H7 (cell line): ENCODE results near the gene EEF1G. TPM values are rescaled to one million over a fixed set of nuclear protein-coding genes. Genes with fewer than 3 reads are reported as not detected.
"Not testable (repeated sequence)": the region's sequence is repeated elsewhere in the genome, so short reads cannot be mapped to it uniquely, and the experiment has no call there.

ENCODE experiments used
- DNase-seq: peaks from one replicate; pipeline ENCODE4 v3.0.0; 2012
- H3K27me3 ChIP-seq: 2 replicates; pipeline ENCODE4 v1.6.0; 2011; ENCODE audit warnings: mild to moderate bottlenecking, low read length; ENCODE audit not compliant: control insufficient read depth, insufficient read depth
- H3K36me3 ChIP-seq: replicated peaks from 2 replicates; pipeline ENCODE4 v1.5.1; 2011; ENCODE audit warnings: low read length; ENCODE audit not compliant: control insufficient read depth, insufficient read depth
- H3K4me3 ChIP-seq: 2 replicates; pipeline ENCODE4 v1.5.1; 2011; ENCODE audit warnings: low read depth, mild to moderate bottlenecking, control low read depth, low read length, moderate library complexity; ENCODE audit not compliant: insufficient read depth
- total RNA-seq: library from RNA; depleted of rRNA; stranded (reverse); fragments of >200 nt; shearing (Covaris generic); gene quantifications from 2 replicates; pipeline ENCODE4 v1.2.3, GENCODE V29; 2014

EEF1G gene
- total RNA-seq, 1 experiment from 2014 or later: 1,781 TPM

GRCh38 chr11:62559204-62559603 is 14.5 kb downstream of the EEF1G start:
- Histone ChIP-seq H3K4me3 (no peak overlapping the region), H3K36me3 (peaks cover 15% of the 10 kb centered on the region), H3K27me3 (no peaks in the 10 kb centered on the region)
- no peak for DNase-seq

DNA sequence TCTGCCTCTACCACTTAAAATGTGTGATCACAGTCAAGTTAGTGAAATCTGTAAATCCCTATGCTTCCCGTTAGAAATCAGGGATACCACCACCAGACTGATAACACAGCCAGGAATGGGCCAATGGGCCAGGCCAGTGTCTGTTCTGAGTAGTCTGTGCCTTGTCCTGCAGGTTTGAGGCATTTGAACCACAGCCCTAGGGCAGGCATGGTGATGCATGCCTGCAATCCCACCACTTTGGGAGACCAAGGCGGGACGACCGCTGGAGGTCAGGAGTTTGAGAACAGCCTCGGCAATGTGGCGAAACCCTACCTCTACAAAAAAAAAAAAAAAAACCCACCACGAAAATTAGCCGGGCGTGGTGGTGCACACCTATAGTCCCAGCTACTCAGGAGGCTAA is 15.0 kb downstream of the EEF1G start:
- DNase-seq: no peak
- Histone ChIP-seq H3K27me3 (no peaks in the 10 kb centered on the region), H3K36me3 (peaks cover 15% of the 10 kb centered on the region), H3K4me3 (no peak overlapping the region)

GRCh38 chr11:62556875-62557631 is 16.6 kb downstream of the EEF1G start:
- H3K36me3 ChIP-seq: peaks cover 15% of the 10 kb centered on the region
- DNase-seq: no peak
- no peaks in the 10 kb centered on the region for H3K27me3 ChIP-seq
- no peak overlapping the region for H3K4me3 ChIP-seq

DNA sequence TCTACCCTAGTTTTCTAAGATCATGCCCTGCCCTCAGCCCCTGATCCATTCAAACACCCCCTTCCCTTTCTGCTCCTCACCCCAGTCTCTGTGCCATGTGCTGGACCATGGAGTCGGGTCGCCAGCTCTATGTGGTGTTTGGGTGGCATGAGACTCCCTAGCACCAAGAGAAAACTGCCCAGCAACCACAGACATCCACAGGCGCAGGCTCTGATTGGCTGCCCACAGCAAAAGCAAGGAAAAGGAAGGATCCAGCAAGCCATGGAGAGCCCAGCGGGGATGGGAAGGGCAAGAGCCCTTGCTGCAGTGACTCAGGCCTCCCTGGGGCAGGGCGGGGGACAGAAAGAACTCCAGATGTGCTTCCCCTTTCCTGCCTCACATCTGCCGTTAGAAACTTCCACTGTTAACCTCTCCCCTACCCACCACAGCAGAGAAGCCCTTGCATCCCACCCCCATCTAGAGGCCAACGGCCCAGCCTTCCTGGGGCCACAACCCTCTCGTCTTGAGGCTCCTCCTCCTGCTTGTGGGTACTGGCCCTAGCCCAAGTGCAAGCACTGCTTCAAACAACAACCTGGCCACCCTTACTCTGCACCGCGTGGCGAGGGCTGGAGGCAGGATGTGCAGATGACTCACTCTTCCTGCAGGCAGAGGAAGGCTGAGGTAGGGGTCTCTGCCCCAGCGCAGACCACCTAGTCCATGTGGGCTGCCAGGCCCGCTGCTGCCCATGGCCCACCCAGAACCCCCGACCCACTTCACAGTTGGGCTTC is 17.4 kb downstream of the EEF1G start:
- DNase-seq: peak; percentile 89
- peaks cover 15% of the 10 kb centered on the region for H3K36me3 ChIP-seq
- no peak overlapping the region for H3K4me3 ChIP-seq
- H3K27me3 ChIP-seq: no peaks in the 10 kb centered on the region

GRCh38 chr11:62555464-62556107 is 18.1 kb downstream of the EEF1G start:
- Histone ChIP-seq H3K36me3 (peaks cover 15% of the 10 kb centered on the region), H3K4me3 (no peak overlapping the region), H3K27me3 (peaks cover 2% of the 10 kb centered on the region; the same call in 1 of the 2 replicates)
- no peak for DNase-seq

DNA sequence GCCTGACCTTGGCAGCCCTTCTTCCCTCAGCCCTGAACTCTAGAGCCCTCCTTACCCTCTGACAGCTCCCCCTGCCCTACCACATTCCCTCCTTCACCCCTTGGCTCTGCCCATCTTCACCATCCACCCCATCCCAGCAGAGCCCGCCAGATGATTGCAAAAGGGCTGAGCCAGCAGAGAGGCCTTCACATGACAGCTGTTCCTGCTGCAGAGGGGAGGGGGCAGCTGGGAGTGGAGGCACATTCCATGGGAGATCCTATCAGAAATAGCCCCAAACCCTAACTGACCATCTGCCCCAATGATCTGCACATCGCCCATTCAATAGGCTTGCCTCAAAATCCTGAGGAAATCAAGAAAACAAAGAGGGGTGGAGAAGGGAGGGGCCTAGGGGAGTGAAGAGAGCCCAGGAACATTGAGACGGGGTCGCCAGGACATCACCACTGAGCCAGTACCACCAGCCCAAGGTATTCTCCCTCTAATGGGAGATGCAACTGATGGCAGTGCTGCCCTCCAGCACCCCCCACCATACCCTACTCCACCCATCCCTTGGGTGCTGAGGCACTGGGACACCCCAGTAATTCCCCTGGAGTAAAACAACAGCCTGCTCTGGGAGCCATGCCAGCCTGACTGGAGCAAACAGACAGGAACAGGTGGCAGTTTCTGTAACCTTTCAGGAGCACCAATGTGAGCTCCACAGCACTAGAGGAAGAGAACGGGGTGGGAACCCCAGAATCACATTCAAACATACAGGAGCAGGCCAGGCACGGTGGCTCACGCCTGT is 19.1 kb downstream of the EEF1G start:
- no peak for DNase-seq
- H3K4me3 ChIP-seq: no peak overlapping the region
- peaks cover 9% of the 10 kb centered on the region for H3K36me3 ChIP-seq
- H3K27me3 ChIP-seq: peaks cover 5% of the 10 kb centered on the region; the same call in 1 of the 2 replicates

- no peak overlapping the region for H3K4me3 ChIP-seq
- no peak for DNase-seq
- peaks cover 7% of the 10 kb centered on the region for H3K27me3 ChIP-seq
- peaks cover 3% of the 10 kb centered on the region for H3K36me3 ChIP-seq
Observed at GRCh38 chr11:62553839-62554361, 19.8 kb downstream of the EEF1G start.

GRCh38 chr11:62553080-62553838 is 20.4 kb downstream of the EEF1G start:
- Histone ChIP-seq H3K27me3 (peaks cover 12% of the 10 kb centered on the region), H3K4me3 (peak overlapping the region; percentile 24; the same call in 1 of the 2 replicates)
- DNase-seq: peak; percentile 72

GRCh38 chr11:62552485-62553079 is 21.1 kb downstream of the EEF1G start:
- no peak overlapping the region for H3K4me3 ChIP-seq
- no peaks in the 10 kb centered on the region; the same call in 1 of the 2 replicates for H3K36me3 ChIP-seq
- peaks cover 18% of the 10 kb centered on the region for H3K27me3 ChIP-seq
- DNase-seq: peak; percentile 67

More at GRCh38 chr11:62553080-62553838, 20.4 kb downstream of the EEF1G start:
- H3K36me3 ChIP-seq: no peaks in the 10 kb centered on the region; the same call in 1 of the 2 replicates

DNA sequence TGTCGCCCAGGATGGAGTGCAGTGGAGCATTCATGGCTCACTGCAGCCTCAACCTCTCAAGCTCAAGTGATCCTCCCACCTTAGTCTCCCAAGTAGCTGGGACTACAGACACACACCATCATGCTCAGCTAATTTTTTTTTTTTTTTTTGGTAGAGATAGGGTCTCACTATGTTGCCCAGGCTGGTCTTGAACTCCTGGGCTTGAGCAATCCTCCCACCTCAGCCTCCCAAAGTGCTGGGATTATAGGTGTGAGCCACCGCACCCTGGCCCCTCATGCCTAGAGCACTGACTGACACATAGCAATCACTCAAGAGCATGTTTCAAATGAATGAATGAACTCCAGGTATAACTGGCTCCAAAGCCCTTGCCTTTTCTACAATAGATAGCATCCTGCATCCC is 23.2 kb downstream of the EEF1G start:
- H3K36me3 ChIP-seq, H3K4me3 ChIP-seq, DNase-seq: not testable (repeated sequence)
- peaks cover 37% of the 10 kb centered on the region for H3K27me3 ChIP-seq

DNA sequence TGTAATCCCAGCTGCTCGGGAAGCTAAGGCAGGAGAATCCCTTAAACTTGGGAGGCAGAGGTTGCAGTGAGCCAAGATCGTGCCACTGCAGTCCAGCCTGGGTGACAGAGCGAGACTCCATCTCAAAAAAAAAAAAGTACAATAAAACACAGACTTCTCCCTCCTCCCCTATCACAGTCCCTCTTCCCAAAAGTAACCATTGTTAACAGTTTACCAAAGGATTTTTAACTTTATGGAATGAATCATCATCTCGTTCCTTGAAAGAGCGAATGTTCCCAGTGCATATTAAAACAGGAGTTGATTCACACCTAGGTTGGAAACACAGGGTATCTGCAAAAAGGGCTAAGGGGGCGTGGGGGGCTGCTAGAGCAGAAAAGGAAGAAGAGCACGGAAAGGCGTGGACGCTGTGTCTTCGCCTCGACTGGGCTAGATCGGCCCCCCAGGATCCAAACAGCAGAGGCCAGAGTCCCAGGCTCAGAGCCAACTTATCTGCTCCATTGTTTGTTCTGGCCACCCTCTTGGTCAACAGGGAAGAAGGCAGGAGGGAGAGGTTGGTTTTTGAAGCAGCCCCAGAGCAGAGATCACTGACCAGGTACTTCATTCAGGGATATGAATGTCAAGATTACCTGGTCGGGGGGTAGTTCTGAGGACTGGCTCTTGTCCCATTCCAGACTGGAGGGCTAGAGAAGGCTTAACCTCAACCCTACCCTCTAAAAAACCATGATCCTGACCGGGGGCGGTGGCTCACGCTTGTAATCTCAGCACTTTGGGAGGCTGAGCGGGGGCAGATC is 25.0 kb downstream of the EEF1G start:
- DNase-seq: no peak
- H3K36me3 ChIP-seq: no peaks in the 10 kb centered on the region
- H3K4me3 ChIP-seq: no peak overlapping the region
- H3K27me3 ChIP-seq: peaks cover 55% of the 10 kb centered on the region

DNA sequence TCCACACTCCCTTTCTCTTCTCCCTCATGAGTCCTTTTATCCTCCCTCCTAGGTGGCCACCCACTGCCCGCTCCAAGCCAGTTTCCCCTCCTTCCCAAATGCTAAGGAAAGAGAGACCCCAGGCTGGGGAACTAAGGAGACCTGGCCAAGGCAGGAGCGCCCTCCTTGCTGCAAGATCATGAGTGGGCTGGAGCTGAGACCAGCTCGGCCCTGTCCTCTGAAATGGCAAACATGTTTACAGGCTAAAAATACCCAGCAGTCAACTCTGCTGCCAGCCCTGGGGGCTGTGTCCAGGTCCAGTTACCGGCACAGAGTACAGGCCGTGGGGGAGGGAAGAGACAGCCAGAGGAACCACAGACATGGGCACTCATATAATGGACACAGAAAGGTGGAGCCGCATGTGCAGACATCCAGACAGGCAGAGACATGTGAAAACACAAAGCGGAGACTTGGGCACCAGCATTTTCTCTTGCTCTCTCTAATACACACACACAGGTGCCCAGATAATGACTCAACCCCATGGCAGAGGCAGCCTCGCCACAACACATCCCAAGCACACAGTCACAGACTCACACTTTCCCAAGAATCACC is 25.9 kb downstream of the EEF1G start:
- Histone ChIP-seq H3K36me3 (no peaks in the 10 kb centered on the region), H3K27me3 (peaks cover 64% of the 10 kb centered on the region), H3K4me3 (peak overlapping the region; percentile 79)
- peak; percentile 59 for DNase-seq
